OCI-LY7 (cell line): ENCODE results near the gene HEXIM2. TPM values are rescaled to one million over a fixed set of nuclear protein-coding genes. Genes with fewer than 3 reads are reported as not detected.

Experiments used
- BruUV-seq: library from RNA; stranded (reverse); fragments of 400-500 nt; replicated peaks from 2 replicates; lab custom pipeline; 2021; lab: Mats Ljungman, UMichigan
- CTCF ChIA-PET: fragments of 300-600 bp; sonication (Branson Sonifier 250); formaldehyde crosslinking; loops from one replicate; lab custom pipeline; 2022; ENCODE audit warnings: antibody characterized with exemption; ENCODE audit not compliant: unreplicated experiment; lab: Charles Lee
- POLR2A ChIA-PET: fragments of 300-600 bp; sonication (Branson Sonifier 250); formaldehyde crosslinking; loops from one replicate; lab custom pipeline; 2022; ENCODE audit warnings: antibody characterized with exemption; lab: Charles Lee
- DNase-seq: peaks from one replicate; pipeline ENCODE4 v3.0.0-alpha.2; 2015; ENCODE audit warnings: low spot score
- H2AFZ ChIP-seq: fragments of 200-600 bp; sonication (generic), shearing (Covaris generic); 2 replicates; pipeline ENCODE4 v1.6.1; 2014; ENCODE audit warnings: mild to moderate bottlenecking, antibody characterized with exemption, low read length, moderate library complexity
- H3K27ac ChIP-seq: fragments of 200-600 bp; sonication (generic); 2 replicates; pipeline ENCODE4 v1.5.1; 2014; ENCODE audit warnings: mixed run types, low read depth, mild to moderate bottlenecking, moderate library complexity, low read length, inconsistent platforms; ENCODE audit not compliant: poor library complexity, severe bottlenecking
- H3K36me3 ChIP-seq: fragments of 200-600 bp; sonication (generic); 2 replicates; pipeline ENCODE4 v1.6.1; 2014; ENCODE audit warnings: mild to moderate bottlenecking, antibody characterized with exemption, low read length, moderate library complexity, mixed read lengths; ENCODE audit not compliant: insufficient read depth
- H3K4me1 ChIP-seq: fragments of 200-600 bp; sonication (generic); 2 replicates; pipeline ENCODE4 v1.5.1; 2014; ENCODE audit warnings: mild to moderate bottlenecking, low read length; ENCODE audit not compliant: insufficient read depth, poor library complexity, severe bottlenecking
- H3K4me2 ChIP-seq: fragments of 200-600 bp; sonication (generic); 2 replicates; pipeline ENCODE4 v1.6.1; 2014; ENCODE audit warnings: mild to moderate bottlenecking, low read length
- H3K4me3 ChIP-seq: fragments of 200-600 bp; sonication (generic); 2 replicates; pipeline ENCODE4 v1.5.1; 2014; ENCODE audit warnings: mild to moderate bottlenecking, low read depth, low read length; ENCODE audit not compliant: poor library complexity, severe bottlenecking
- H3K79me2 ChIP-seq: fragments of 200-600 bp; sonication (generic); 2 replicates; pipeline ENCODE4 v1.6.1; 2016; ENCODE audit warnings: low read depth, mild to moderate bottlenecking, low read length, moderate library complexity, mixed read lengths; ENCODE audit not compliant: insufficient read depth
- H3K9me2 ChIP-seq: fragments of 200-600 bp; sonication (generic); 2 replicates; pipeline ENCODE4 v1.6.1; 2016; ENCODE audit warnings: mild to moderate bottlenecking, low read length, mixed read lengths; ENCODE audit not compliant: insufficient read depth
- H3K9me3 ChIP-seq: fragments of 200-600 bp; sonication (generic); 2 replicates; pipeline ENCODE4 v1.6.1; 2014; ENCODE audit warnings: mild to moderate bottlenecking, mixed run types, low read length, mixed read lengths
- H4K20me1 ChIP-seq: fragments of 200-600 bp; sonication (generic); 2 replicates; pipeline ENCODE4 v1.6.1; 2014; ENCODE audit warnings: mild to moderate bottlenecking, antibody characterized with exemption, low read length, moderate library complexity, mixed read lengths; ENCODE audit not compliant: insufficient read depth
- CTCF ChIP-seq: fragments of 200-600 bp; sonication (generic); conservative IDR thresholded peaks from 2 replicates; pipeline ENCODE4 v1.5.1; 2014; ENCODE audit warnings: mild to moderate bottlenecking, antibody characterized with exemption, low read length, moderate library complexity, mixed read lengths
- EZH2phosphoT487 ChIP-seq: fragments of 200-600 bp; sonication (generic); IDR thresholded peaks from 2 replicates; pipeline ENCODE4 v1.6.1; 2018; ENCODE audit warnings: low read depth, borderline replicate concordance, mild to moderate bottlenecking, mixed run types, antibody characterized with exemption, low read length, moderate library complexity, mixed read lengths
- intact Hi-C: fragments of 100-400 bp; cut with micrococcal nuclease; formaldehyde crosslinking; loops from one replicate; pipeline ENCODE4 v1.10.0; 2022; ENCODE audit not compliant: unreplicated experiment
- total RNA-seq, 2 experiments: library from RNA; depleted of rRNA in 1 of 2; stranded (reverse); fragments of >200 nt in 1 of 2; shearing (Covaris generic) in 1 of 2; gene quantifications; 2 replicates each; pipeline ENCODE4 v1.2.3, GENCODE V29; 2014 to 2022

HEXIM2 gene
- total RNA-seq, 2 experiments from 2014 or later = 8.6 to 11.1 TPM

- peaks cover 14% of the 10 kb centered on the region; the same call in 1 of the 2 replicates for H3K79me2 ChIP-seq
- intact Hi-C loops = loop anchor here (1.0 kb wide), 2 partner anchors 13 to 25 kb away; partner anchors contain the start of gene ACBD4
- POLR2A ChIA-PET = interaction anchor here (0.7 to 1.6 kb wide), 6 partner anchors 9 to 25 kb away, joined by 3 to 17 read pairs (median 6); partner anchors contain the start of genes ACBD4 and HEXIM1
Observed at GRCh38 chr17:45160447-45161287, 1.0 kb upstream of the HEXIM2 start.

GRCh38 chr17:45162025-45162687, 481 bp downstream of the HEXIM2 start:
- Histone ChIP-seq H3K9me2 (no peaks in the 10 kb centered on the region), H3K4me1 (peaks cover 22% of the 10 kb centered on the region), H3K4me3 (peak overlapping the region; percentile 96), H3K79me2 (peaks cover 14% of the 10 kb centered on the region; the same call in 1 of the 2 replicates), H3K27ac (peak overlapping the region; percentile 34), H3K36me3 (peaks cover 13% of the 10 kb centered on the region), H4K20me1 (no peaks in the 10 kb centered on the region; the same call in 1 of the 2 replicates), H3K4me2 (peak overlapping the region; percentile 84), H3K9me3 (no peaks in the 10 kb centered on the region), H2AFZ (peak overlapping the region; percentile 16; the same call in 1 of the 2 replicates)
- intact Hi-C loops = no loop called here
- no TSS peak for BruUV-seq
- POLR2A ChIA-PET = interaction anchor here (0.6 to 1.5 kb wide), 4 partner anchors 13 to 28 kb away, joined by 3 to 17 read pairs (median 3); partner anchors contain the start of gene HEXIM1
- CTCF ChIA-PET = interaction anchor here (1.8 kb wide), 1 partner anchor 11 kb away, joined by 4 read pairs; no protein-coding TSS in a partner anchor
- no peak for TF ChIP-seq CTCF
- no peak for TF ChIP-seq EZH2phosphoT487
- DNase-seq = no peak

More at GRCh38 chr17:45160447-45161287, 1.0 kb upstream of the HEXIM2 start:
- TF ChIP-seq CTCF = peak; percentile 62
- no peak for TF ChIP-seq EZH2phosphoT487
- Histone ChIP-seq H2AFZ (peak overlapping the region; percentile 25; the same call in 1 of the 2 replicates), H3K27ac (peak overlapping the region; percentile 70), H3K4me1 (peaks cover 22% of the 10 kb centered on the region), H3K36me3 (peaks cover 13% of the 10 kb centered on the region), H3K4me3 (peak overlapping the region; percentile 96), H3K4me2 (peak overlapping the region; percentile 80), H3K9me2 (no peaks in the 10 kb centered on the region), H4K20me1 (no peaks in the 10 kb centered on the region; the same call in 1 of the 2 replicates), H3K9me3 (no peaks in the 10 kb centered on the region)
- DNase-seq = peak; percentile 76
- no TSS peak for BruUV-seq
- CTCF ChIA-PET = interaction anchor here (1.0 to 1.8 kb wide), 2 partner anchors 9 to 11 kb away, joined by 4 read pairs; no protein-coding TSS in a partner anchor
